DOHH2 (cell line): Measurements from ENCODE around the gene PTPN5.

Experiments used
- CTCF ChIP-seq: fragments of 200-600 bp; sonication (generic); IDR thresholded peaks from one replicate; pipeline ENCODE4 v1.5.1; 2014; ENCODE audit warnings: antibody characterized with exemption, mild to moderate bottlenecking, low read depth, low read length; ENCODE audit not compliant: poor library complexity, severe bottlenecking
- EZH2phosphoT487 ChIP-seq: fragments of 200-600 bp; sonication (generic); IDR thresholded peaks from 2 replicates; pipeline ENCODE4 v1.6.1; 2017; ENCODE audit warnings: borderline replicate concordance, mild to moderate bottlenecking, antibody characterized with exemption, low read length, moderate library complexity, mixed read lengths

GRCh38 chr11:18761741-18762140 lies 29.9 kb downstream of the PTPN5 start:
- TF ChIP-seq CTCF: no peak
- TF ChIP-seq EZH2phosphoT487: no peak
